ENCODE measurements around the gene MTA3. TPM values are rescaled to one million over a fixed set of nuclear protein-coding genes. Genes with fewer than 3 reads are reported as not detected.

MTA3 gene
- total RNA-seq, 1 donor from 2014 or later, result 105 TPM

GRCh38 chr2:42801381-42801780 is 232.9 kb downstream of the MTA3 start:
- Mint-ChIP-seq H3K4me1 (ENCODE audit: unreplicated experiment) (no peaks in the 10 kb centered on the region), H3K9me3 (ENCODE audit: unreplicated experiment) (no peaks in the 10 kb centered on the region), H3K4me3 (ENCODE audit: unreplicated experiment) (no peak overlapping the region), H3K36me3 (ENCODE audit: low read depth, unreplicated experiment) (no peaks in the 10 kb centered on the region), H3K27me3 (ENCODE audit: unreplicated experiment) (peaks cover 2% of the 10 kb centered on the region), H3K27ac (ENCODE audit: unreplicated experiment) (no peak overlapping the region)
- no peak for TF ChIP-seq CTCF (IDR thresholded peaks at IDR 0.05; ENCODE audit: unreplicated experiment)
- no peak for DNase-seq (ENCODE audit: low spot score)

GRCh38 chr2:42802150-42802549 is 233.7 kb downstream of the MTA3 start:
- TF ChIP-seq CTCF (IDR thresholded peaks at IDR 0.05; ENCODE audit: unreplicated experiment), result no peak
- H3K36me3 Mint-ChIP-seq (ENCODE audit: low read depth, unreplicated experiment), result no peaks in the 10 kb centered on the region
- H3K4me1 Mint-ChIP-seq (ENCODE audit: unreplicated experiment), result no peaks in the 10 kb centered on the region
- peaks cover 2% of the 10 kb centered on the region for H3K27me3 Mint-ChIP-seq (ENCODE audit: unreplicated experiment)
- H3K27ac Mint-ChIP-seq (ENCODE audit: unreplicated experiment), result no peak overlapping the region
- no peaks in the 10 kb centered on the region for H3K9me3 Mint-ChIP-seq (ENCODE audit: unreplicated experiment)
- H3K4me3 Mint-ChIP-seq (ENCODE audit: unreplicated experiment), result no peak overlapping the region
- DNase-seq (ENCODE audit: low spot score), result no peak

GRCh38 chr2:42804338-42804737 is 235.9 kb downstream of the MTA3 start:
- DNase-seq (ENCODE audit: low spot score), result no peak
- Mint-ChIP-seq H3K9me3 (ENCODE audit: unreplicated experiment) (no peaks in the 10 kb centered on the region), H3K4me1 (ENCODE audit: unreplicated experiment) (peaks cover 4% of the 10 kb centered on the region), H3K27ac (ENCODE audit: unreplicated experiment) (no peak overlapping the region), H3K4me3 (ENCODE audit: unreplicated experiment) (no peak overlapping the region), H3K27me3 (ENCODE audit: unreplicated experiment) (peaks cover 7% of the 10 kb centered on the region), H3K36me3 (ENCODE audit: low read depth, unreplicated experiment) (no peaks in the 10 kb centered on the region)
- no peak for TF ChIP-seq CTCF (IDR thresholded peaks at IDR 0.05; ENCODE audit: unreplicated experiment)

- no peaks in the 10 kb centered on the region for H3K9me3 Mint-ChIP-seq (ENCODE audit: unreplicated experiment)
- TF ChIP-seq CTCF (IDR thresholded peaks at IDR 0.05; ENCODE audit: unreplicated experiment), result no peak
- H3K36me3 Mint-ChIP-seq (ENCODE audit: low read depth, unreplicated experiment), result no peaks in the 10 kb centered on the region
- no peak overlapping the region for H3K27ac Mint-ChIP-seq (ENCODE audit: unreplicated experiment)
- H3K27me3 Mint-ChIP-seq (ENCODE audit: unreplicated experiment), result peaks cover 10% of the 10 kb centered on the region
- H3K4me1 Mint-ChIP-seq (ENCODE audit: unreplicated experiment), result peaks cover 4% of the 10 kb centered on the region
- no peak for DNase-seq (ENCODE audit: low spot score)
- H3K4me3 Mint-ChIP-seq (ENCODE audit: unreplicated experiment), result no peak overlapping the region
Observed at GRCh38 chr2:42804891-42805290, 236.5 kb downstream of the MTA3 start.

Other genes starting within 250 kb of the MTA3 start
- 94.8 TPM for gene COX7A2L, start 207.4 kb upstream of the MTA3 start, total RNA-seq (ENCODE audit: unreplicated experiment)
- gene KCNG3, start 74.7 kb upstream of the MTA3 start, total RNA-seq (ENCODE audit: unreplicated experiment), result 0.13 TPM
- 1.5 TPM for gene OXER1, start 195.5 kb downstream of the MTA3 start, total RNA-seq (ENCODE audit: unreplicated experiment)
- gene HAAO, start 224.0 kb downstream of the MTA3 start, total RNA-seq (ENCODE audit: unreplicated experiment), result 6.0 TPM